GM21717 (cell line): ENCODE measurements around the gene ABCC5.

Experiments used
- ATAC-seq: cut with Tn5 transposase; IDR thresholded peaks from one replicate; pipeline ENCODE4 v1.9.1; 2021; ENCODE audit warnings: mild to moderate bottlenecking, moderate library complexity; ENCODE audit not compliant: unreplicated experiment

ABCC5 gene

DNA sequence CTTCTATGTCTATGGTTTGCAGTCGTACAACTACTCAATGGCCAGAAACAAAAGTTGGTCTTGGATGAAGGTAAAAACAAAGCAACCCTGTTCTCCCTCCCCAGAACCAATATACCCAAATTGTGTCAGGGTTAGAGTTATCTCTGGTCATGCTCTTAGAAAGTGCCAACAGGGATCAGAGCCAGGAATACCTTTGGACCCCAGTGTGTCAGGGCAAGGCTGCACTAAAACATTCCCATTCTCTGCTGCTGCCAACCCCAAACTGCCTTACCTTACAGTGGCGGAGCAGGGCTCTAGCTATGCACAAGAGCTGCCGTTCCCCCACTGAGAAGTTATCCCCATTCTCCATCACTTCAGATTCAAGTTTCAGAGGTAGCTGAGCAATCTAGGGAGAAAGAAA lies 90.6 kb downstream of the ABCC5 start:
- ATAC-seq, result no peak

DNA sequence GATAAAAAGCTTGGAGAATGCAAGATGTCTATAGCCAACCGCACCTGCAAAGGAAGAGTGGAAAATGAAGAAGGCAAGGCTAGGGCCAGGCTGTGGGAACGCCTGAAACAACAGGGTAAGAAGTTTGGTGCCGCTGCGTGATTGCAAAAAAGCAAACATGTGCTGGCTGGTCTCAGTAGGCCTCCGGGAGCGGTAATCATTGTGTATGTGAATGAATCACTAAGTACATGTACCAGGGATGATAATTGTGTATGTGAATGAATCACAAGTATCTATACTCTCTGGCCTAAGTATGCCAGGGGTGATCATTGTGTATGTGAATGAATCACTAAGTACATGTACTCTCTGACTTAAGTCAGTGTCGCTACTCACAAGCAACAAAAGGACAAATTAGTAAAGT lies 92.7 kb downstream of the ABCC5 start:
- no peak for ATAC-seq

DNA sequence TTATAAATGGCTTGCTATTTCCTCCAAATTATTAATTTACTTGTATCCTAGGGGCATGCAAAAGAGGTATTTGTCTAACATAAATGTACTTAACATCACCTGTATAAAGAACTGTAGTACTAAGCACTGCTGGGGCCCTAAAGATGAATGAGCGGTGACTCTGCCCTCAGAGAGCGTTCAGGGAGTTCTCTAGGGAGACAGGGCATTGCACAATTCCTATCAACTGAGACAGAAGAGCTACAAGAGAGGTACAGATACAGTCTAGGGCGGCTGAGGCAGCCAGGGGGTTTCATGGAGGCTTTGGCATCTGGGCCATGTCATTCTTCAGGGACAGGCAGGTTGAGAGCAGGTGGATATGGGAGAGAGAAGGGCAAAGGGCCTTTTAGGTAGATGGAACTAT lies 93.1 kb downstream of the ABCC5 start:
- ATAC-seq, result no peak

DNA sequence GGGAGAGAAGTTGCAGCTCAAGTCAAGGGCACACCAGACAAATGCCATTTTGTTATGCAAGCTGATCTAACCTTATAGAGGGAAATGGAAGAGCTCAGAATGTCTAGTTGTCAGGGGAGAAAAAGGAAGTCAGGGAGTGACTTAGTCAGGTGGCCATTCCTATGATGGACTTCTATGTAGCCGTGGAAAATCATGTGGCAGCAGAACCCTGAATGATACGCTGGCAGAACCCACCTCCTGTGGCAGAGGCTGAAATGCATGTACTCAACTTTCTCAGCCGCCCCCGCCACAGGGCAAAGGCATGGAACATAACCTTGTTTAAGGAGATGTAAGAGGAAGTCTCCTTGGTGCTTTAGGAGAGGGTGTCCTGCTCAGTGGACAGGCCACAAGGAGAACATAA lies 95.3 kb downstream of the ABCC5 start:
- ATAC-seq, result no peak

DNA sequence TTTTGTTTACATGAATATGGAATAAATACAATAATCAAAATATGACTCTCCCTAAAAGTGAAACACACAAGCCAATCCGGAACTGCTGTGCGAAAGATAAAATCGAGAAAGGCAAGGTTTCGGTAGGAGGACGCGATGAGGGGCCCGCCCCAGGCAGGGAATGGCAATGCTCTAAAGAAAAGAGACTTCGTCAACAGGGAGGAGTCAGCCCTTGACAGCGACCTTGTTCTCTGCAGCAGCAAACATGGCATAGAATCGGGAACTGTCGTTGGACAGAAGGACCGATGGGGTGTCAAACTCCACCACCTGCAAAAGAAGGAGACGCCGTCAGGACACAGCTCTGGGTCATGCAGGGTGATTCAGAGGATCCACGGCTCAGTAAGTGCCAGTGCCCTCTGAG lies 96.6 kb downstream of the ABCC5 start:
- no peak for ATAC-seq

DNA sequence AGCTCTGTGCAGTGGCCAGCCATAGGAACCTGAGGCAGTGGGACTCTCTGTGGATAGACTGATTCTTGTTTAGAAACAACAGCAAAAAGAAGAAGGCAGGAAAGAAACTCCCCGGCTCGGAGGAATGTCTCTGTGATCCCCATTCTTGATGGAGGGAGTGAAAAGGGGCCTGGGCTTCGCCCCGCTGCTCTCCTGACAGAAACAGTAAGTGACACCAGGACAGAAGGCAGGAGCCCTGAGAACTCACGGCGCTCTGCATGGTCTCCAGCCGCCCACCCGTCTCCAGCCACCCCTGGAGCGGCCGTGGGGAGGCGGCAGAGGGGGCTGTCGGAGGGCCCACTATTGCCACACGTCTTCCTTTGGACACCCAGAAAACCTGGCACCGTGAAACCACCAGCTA lies 97.3 kb downstream of the ABCC5 start:
- ATAC-seq, result no peak

DNA sequence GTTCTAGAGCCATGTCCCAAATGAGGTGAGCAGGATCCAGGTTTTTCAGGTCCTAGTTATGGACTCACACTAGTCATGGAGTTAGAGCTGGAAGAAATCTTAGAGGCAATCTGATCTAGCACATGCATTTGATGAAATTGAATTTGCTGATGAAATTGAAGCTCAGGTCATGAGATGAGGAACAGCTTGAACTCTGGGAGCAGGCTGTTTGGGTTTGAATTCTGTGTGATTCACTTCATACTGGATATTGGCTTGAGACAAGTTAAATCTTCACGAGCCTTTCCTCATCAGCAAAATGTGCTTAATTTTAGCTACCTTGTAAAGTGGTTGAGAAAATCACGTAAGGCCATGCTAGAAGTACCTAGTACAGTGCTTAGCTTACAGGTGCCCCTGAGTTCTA lies 99.5 kb downstream of the ABCC5 start:
- no peak for ATAC-seq

DNA sequence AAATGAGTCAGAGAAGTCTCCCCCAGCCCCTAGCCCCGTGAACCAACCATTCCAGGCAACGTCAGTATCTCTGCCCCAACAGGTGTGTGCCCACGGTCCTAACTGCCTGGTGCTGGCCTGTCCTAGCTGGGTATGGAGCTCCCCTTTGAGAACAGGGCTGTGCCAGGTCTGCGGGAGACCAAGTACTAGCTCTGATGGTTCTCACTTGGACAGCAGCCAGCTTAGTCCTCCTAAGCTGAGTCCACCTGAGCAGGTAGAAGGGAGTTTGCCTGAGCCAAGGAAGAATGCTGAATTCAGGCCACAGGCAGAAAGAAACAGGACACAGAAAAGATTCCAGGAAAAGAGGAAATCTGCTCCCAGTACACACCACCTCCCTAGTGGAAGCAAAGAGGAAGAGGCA lies 99.9 kb downstream of the ABCC5 start:
- ATAC-seq, result no peak

DNA sequence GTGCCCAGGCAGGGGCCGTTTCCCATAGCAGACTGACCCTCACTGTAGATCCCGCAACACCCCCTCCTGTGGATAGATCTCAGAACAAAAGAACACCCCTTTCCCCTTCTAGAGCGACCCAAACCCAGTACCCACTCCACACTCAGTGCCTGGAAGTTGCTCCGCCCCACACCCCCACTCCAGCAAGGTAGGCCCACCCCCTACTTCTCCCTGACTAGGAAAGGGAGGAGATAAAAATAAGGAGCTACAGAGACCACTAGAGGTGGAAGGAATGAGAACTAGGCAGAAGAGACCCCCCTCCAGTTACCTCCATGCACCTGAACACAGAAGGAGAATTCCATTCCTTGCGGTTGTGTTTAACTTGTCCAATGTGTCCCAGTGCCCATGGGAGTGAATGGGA lies 102.8 kb downstream of the ABCC5 start:
- no peak for ATAC-seq

DNA sequence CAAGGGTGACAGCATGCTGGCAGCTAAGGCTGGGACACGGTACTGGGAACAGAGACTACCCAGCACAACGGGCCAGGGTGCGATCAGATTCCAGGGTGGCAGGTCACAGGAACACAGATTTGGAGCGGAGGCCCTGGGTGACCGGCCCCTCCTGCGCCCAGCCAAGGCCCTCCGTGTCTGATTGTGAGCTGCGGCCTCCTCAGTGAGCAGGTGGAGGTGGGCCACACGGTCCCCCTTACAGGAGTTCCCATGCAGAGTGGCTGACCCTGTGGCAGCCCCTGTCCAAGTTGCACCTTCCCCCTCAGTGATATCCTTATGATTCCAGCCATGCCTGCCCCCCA lies 104.1 kb downstream of the ABCC5 start:
- no peak for ATAC-seq

DNA sequence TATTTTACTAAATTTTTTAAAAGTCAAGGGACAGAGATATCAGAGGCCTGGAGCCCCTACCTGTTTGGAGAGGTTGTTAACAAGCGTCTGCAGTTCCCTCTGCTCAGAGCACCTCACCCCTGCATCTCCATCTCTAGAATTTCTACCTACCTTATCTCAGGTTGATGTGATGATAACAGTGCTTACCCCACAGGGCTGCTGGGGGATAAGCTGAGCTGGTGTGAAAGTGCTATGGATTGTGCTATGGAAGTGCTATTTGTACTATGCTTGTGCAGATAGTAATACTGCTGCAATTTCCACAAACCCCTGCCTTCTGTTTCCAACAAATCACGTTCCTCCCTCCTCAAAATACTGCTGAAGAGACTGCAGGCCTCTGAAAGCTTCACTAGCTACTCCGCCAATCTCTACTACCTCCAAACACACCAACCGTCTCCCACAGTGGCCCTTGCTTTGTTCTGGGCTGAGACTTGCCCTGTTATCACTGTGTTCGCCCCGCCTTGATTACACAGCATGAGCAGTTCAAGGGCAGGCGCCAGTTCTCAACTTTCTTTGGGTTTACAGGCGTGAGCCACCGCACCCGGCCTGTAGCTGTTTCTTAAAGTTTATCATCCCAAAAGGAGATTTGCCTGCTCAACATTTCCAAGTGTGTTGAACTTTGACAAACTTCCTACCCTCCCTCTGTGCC lies 104.6 kb downstream of the ABCC5 start:
- no peak for ATAC-seq

DNA sequence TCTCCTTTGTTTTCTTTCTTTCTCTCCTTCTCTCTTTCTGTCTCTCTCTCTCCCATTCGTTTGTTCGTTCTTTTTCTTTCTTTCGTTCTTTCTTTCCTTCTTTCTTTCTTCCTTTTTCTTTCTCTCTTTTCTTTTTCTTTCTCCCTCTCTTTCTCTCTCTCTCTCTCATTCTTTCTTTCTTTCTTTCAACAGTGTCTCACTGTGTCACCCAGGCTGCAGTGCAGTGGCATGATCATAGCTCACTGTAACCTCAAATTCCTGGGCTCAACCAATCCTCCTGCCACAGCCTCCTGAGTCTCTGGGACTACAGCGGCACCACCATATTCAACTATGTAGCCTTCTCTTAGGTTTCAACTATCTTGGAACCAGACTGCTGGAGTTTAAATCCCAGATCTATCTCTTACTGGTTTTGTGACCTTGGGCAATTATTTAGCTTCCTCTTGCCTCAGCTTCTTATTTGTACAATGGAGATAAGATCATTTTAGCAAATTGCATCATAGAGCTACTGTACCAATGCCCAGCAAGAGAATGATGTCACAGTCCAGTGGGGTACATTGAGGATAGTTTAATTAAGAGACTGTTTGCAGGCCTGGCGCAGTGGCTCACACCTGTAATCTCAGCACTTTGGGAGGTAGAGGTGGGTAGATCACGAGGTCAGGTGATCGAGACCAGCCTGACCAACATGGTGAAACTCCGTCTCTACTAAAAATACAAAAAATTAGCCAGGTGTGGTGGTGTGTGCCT lies 105.7 kb downstream of the ABCC5 start:
- ATAC-seq, result no peak

DNA sequence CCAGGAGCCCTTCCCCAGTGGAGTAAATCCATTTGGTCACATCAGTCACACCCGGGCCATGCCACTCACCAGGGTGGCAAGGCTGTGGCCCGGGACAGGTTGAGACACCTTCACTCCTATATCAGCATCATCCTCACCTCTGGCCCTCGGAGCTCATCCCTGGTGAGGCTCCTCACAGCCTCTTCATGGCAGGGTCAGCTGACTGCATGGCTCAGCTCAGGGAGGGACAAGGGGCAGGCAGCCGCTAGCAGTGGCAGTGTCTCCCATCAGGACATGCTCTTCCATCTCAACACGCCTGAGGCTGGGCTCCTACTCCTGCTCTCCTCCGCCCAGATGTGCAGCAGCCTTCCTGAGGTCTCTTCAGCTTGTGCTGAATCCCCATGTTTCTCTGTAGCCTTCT lies 106.6 kb downstream of the ABCC5 start:
- no peak for ATAC-seq

DNA sequence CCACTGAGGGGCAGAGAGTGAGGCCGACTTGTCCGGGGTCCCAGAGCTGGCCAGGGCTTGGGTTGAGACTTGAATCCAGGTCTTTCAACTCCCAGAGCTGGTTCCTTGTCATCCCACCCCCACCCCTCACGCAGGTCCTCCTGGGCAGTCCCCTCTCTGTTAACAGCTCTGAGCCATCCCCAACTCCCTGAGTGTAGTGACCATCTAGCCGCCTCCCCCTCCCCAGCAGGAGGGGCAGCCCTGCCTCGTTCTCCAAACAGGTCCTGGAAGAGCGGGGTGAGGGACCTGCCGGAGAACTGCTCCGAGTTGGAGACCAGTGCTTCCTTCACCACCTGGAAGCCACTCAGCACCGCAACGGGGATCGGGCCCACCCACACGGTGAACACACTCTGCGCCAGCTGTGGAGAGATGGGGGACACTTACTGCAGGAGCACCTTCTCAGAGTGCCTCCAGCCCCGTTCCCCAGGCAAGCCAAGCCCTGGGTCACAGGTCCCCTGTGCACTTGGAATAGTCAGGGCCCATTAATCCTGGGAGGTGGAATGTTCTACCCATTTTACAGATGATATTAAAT lies 108.6 kb downstream of the ABCC5 start:
- ATAC-seq, result no peak

DNA sequence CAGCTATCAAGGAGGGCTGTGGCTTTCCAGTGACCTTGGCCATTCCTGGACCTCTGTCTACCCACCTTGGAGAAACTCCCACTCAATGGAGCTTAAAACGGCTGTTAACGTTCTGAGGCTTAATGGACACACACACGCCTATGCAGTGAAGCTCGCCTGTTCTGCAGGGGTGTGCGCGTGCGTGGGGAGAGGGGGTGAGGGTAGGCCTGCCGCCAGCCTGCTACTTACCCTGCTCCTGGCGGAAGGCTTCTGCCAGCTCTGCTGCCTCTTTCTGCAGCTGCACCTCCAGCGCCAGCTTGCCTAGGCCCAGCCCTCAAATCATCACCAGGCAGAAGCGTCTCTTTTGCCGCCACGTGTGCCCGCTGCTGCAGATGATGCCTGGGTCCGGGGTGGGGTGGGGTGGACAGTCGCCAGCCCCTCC lies 109.8 kb downstream of the ABCC5 start:
- ATAC-seq, result no peak

DNA sequence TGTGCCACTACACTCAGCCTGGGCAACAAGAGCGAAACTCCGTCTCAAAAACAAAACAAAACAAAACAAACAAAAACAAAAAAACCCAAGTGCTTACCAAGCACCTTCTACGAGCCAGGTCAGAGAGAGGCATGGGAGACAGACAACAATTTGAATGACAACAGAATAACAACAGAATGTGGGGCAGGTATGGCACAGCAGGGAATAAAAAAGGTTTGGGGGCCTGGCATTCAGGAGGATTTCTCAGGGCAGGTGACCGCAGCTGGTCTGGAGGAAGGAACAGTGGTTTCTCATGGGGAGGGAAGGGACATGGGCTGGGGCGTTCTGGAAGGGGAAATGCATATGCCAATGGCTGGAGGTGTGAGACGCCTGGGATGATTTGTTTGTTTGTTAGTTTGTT lies 110.5 kb downstream of the ABCC5 start:
- no peak for ATAC-seq

DNA sequence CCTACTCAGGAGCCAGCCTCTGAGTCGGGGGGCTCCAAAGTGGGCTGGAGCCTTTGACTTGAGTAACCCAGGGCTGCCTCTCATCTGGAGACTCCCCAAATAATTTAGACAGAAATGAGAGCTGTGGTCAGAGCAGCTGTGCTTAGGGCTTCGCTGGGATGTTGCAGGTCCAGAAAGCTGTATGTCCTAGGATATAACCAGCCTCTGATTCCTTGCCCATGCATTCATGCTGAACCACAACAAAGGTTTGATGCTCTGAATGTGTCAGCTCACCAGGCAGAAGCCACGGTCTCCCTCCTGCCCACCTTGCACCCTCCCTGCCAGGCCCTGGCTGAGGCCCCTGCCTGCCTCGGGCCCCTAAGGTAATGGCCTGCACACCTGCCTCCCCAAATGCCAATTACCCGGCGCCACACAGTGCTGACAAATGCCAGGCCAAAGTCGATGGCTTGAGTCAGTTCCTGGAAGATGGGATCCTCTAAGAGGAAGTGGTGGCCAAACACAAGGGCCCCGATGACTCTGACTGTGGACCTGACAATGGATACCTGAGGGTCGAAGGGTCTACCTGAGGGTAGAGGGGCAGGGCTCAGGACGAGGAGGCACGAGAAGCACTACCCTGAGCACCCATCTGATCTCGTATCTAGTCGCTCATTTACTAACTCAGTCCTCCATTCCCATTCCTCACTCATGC lies 111.3 kb downstream of the ABCC5 start:
- no peak for ATAC-seq

DNA sequence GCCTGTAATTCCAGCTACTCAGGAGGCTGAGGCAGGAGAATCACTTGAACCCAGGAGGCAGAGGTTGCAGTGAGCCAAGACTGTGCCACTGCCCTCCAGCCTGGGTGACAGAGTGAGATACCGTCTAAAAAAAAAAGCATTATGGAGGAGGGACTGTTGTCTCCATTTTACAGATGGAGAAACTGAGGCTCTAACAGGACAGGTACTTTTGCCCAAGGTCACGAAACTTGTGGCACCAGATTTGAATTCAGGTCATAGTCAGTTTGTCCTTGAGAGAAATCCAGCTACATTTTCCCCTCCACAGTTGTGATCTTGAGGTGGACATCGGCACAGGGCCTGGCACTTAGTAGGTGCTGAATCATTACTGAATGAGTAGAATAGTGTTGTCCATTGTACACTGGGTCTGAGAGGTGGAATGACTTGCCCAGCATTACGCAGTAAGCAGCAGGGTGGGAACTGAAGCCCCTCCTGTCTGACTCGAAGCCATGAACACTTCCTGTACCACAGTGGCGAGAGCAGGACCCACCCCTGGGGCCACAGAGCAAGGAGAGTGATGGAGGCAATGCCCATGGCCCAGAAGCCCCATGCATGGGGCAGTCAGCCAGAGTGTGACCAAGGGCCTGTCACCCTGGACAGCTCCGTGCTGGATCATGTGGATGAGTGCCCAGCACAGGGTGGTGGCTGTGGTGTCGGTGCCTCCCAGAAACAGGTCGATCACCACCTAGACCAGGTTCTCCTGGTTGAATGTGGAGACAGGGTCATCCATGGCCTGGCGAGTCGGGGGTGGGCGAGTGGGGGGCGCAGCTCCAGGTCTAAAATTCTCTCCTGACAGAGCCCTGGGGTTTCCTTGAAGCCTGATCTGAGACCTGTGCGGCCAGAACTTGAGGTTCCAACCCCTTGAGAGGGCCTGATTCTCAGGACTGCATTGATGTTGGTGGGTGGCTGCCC lies 112.6 kb downstream of the ABCC5 start:
- no peak for ATAC-seq

DNA sequence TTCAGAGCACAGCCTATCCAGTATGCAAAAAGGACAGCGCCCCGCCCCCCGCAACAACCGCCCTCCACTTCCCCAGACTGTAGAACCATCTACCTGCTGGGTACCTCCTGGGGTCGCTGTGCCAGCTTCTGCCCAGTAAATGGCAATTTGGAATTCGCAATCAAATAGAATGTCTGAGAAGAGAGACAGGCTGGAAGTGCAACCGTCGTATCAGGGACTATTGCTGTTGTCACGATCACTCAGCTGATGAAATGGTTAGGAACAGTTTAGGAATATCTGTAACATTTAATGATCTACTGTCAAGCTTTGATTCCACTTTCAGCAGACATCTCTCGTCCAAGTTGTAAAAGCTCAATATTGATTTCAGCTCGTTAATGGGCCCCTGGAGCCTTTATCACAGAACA lies 119.7 kb downstream of the ABCC5 start:
- no peak for ATAC-seq

DNA sequence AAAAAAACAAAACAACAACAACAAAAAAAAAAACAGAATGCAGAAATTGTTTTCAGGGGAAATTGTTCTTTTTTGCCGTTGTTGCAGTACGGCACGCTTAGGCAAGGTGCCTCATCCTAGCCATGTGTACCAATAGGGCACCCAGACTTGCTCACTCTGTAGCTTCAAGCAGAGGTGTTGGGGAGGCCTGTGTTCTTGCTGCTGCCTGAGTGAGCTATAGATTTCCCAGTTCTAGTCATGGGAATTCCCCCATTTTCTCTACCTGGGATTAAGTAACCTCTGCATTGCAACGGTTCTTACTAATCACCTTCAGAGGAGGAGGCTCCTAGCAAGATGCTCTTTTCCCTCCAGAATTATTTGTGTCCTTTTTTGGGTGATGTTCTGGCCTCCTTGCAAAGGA lies 120.1 kb downstream of the ABCC5 start:
- ATAC-seq, result no peak

DNA sequence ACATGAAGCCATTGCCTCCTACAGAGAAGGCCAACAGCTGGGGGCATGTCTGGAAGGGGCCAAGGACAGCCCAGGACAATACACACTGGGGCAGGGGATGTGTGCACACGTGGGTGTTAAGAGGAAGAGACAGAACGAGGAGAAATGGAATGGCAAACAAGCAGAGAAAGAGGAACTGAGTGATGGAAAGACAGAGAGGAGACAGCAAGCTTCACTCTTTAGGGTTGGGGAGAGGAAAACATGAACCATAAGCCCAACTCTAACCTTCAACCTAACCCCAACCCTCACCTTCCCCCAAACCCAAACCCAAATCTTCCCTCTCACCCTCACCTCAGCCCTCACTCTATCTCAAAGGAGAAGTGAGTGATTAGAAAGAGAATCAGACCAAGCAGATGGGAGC lies 121.1 kb downstream of the ABCC5 start:
- no peak for ATAC-seq
